ENCODE results near the gene IQCE.
A peak's percentile ranks its signal among the peaks of the same experiment; 100 is the strongest.
"Not testable (repeated sequence)": the region's sequence is repeated elsewhere in the genome, so short reads cannot be mapped to it uniquely, and the experiment has no call there.

Gene IQCE

DNA sequence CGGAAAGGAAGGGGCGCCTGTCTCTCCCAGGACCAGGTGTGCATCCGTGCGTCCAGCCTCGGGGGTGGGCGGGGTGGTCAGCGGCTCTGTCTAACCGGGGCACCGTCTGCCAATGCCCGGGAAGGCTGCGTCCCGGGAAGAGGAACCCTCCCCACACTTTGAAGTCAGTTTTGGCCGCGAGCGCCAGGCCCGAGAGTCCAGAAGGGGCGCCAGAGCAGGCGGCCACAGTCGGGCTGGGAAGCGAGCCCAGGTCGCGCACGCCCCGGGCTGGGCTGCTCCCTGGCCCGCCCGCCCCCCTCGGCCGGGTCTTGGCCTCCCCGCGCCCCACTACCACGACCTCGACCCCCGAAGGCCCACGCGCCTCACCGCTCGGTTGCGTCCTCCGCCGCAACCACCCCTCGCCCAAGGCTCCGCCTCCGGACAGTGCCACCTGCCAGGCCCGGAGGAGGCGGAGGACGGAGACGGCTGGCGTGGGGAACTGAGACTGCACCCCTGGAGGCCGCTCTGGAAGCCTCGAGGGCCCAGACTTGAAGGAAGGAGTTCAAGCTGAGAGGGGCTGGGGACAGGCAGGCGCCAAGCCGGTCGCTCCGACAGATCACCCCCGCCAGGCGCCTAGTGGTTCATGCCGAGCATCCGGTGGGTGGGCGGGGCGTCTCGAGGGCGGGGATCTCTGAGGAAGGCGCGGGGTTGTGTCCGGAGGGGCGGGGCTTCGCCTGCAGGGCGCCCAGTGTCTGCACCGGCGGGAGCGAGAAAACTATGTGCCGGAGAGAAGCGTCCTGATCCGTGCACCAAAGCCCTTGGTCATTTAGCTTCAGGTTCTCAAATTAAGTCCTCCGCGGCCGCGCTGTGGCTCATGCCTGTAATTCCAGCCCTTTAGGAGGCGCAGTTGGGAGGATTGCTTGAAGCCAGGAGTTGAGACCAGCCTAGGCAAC lies 3.4 kb upstream of the IQCE start, which contains the start of gene BRAT1:
Gene BRAT1 (minus strand): TSS at position 404 of the 932 bp plus-strand sequence. CDS start 1,093 bp downstream, outside the sequence.
- peak; percentile 95 for DNase-seq

GRCh38 chr7:2559283-2559950 lies 638 bp downstream of the IQCE start:
- no peak for DNase-seq

DNA sequence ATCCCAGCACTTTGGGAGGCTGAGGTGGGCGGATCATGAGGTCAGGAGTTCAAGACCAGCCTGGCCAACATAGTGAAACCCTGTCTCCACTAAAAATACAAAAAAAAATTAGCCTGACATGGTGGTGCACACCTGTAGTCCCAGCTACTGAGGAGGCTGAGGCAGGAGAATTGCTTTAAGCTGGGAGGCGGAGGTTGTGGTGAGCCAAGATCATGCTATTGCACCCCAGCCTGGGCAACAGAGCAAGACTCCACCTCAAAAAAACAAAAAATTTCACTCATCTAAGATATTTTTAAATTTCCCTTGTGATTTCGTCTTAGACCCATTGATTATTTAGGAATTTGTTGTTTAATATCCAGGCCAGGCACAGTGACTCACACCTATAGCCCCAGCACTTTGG lies 5.2 kb downstream of the IQCE start:
- not testable (repeated sequence) for DNase-seq

DNA sequence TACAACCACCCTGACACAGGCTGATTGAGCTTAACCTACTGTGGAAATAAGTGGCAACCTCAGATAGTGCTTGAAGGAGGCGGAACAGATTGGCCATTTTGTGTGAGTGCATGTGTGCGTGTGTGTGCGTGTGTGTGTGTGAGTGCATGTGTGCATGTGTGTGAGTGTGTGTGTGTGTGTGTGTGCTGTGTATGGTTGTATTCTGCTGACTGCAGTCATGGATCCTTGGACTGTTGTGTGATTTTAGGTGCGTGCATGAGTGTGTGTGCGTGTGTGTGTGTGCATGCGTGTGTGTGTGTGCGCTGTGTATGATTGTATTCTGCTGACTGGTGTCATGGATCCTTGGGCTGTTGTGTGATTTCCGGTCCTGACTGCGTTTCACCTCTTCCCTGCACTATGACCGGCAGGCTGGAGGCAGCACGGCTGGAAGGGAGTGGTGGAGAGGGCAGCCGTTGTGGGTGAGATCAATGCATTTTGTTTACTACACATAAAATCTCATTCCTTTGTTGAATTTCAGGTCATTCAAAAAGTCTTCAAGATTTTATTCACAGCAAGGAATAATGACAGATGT lies 6.3 kb downstream of the IQCE start:
- DNase-seq: no peak

- no peak for DNase-seq
Observed at GRCh38 chr7:2566348-2566889, 7.6 kb downstream of the IQCE start.

DNA sequence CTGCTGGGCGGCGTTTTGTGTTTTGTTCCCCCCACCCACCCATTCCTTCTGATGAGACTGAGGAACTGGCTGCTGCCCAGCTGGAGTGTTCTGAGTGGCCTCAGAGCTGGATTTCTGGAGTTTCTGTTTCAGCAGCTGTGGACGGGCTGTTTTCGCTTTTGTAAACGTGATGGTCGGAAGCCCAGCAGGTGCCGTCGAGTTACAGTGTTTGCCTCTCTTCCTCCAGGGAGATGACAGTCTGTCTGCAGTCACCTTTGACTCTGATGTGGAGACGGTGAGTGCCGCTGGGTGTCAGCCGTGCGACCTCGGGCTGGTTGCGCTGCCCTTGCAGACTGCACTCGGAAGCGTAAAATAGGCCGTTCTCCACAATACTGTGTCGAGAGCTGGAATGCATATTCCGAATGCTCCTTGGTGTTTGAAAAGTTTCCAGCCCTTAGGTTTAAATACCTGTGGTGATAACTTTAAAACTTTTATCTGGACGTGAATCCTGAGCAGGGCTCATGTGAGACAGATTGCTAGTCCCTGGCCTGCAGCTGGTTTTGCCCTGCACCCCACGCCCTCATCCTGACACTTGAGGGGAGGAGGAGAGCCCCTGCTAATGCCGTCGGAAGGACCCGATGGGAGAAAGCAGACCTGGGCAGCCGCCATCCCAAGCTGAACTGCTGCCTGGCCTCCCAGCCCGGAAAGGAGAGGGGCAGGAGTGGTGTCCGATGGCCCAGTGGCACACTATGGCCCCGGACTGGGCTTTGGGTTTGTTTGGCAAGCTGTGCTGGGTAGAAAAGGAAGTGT lies 8.3 kb downstream of the IQCE start:
- DNase-seq: no peak

DNA sequence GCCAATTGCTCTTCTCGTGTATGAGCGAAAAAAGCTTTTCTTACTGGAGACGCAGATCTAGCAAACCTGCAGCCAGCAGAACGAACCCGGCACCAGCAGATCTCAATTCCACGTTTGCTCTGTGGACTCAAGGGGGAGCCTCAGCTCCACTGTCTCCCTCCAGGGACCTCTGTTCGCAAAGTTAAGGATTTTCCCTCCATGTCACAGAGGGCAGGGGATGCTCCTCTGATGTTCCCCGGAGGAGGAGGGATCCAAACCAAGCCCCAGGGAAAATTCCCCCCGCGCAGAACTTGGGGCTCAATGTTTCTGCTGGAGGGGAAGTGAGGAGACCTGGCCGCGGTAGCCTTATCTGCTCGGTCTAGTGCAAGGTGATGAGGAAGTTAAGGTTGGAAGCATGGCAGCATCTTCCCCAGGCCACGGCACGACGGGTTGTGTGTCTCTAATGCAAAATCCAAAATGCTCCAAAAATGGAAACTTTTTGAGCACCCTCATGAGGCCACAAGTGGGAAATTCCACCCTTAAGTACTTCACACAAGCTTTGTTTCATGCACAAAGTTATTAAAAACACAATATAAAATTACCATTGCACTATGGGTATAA lies 9.0 kb downstream of the IQCE start:
- no peak for DNase-seq

- DNase-seq: no peak
Observed at GRCh38 chr7:2568521-2569223, 9.9 kb downstream of the IQCE start.

GRCh38 chr7:2569421-2569820 lies 10.6 kb downstream of the IQCE start:
- DNase-seq: no peak

DNA sequence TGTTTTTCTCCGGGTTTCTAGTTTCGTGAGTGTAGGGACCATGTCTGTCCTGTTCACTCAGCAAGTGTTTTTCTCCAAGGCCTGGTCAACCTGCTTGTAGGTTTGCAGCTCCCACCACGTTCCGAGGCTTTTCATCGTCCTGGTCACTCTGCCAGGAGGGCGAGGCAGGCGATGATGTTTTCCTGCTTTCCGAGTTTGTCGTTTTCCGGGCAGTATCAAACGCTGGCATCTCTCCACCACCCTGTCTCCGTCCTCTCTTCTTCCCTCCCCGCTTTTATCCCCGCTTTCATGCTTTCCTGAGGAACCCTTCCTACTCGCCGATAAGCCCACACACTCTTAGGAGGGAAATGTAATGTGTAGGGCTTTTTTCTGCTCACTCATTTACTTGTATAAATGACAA lies 11.2 kb downstream of the IQCE start:
- DNase-seq: no peak

DNA sequence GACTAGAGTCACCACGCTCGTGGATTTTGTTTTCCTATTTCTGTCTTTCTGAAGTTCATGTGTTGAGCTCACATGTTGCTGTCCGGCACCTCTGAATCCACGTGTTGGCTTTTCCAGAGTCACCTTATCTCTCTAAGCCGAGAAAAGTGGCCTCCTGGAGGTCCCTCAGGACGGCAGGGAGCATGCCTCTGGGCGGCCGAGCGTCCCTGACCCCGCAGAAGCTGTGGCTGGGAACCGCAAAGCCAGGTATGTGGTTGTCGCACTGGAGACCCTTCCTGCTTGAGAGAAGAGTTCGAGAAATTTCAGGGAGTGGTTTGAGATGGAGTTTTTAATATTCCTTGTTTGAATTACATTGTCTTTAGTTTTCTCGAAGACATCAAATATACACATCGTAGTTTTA lies 12.6 kb downstream of the IQCE start:
- DNase-seq: no peak

DNA sequence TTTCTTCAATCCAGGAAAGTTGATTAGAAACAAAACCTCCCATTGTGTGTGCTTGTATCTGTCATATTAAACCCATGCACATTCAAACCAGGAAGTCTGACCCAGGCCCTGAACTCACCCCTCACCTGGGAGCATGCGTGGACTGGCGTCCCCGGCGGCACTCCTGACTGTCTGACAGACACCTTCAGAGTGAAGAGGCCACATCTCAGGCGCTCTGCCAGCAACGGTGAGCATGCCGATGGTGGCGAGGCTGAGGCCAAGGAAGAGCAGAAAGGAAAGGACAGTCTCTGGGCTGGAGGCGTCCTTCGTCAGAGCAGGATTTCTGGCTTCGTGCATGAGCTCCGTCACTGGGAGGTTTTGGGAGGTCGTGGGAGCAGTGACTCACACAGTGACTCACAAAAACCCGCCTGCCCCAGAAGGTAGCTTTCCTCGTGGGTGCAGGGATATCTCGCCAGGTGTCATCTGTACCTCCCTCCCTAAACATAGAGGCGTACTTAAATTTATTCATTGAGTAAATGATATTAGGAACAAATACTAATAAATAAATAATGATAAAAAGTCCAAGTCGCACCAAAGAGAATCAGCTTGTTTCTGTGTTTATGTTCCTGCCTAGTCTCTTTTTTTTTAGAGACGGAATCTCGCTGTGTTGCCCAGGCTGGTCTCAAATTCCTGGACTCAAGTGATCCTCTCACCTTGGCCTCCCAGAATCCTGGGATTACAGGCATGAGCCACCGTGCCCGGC lies 13.5 kb downstream of the IQCE start:
- no peak for DNase-seq

- DNase-seq: no peak
Observed at GRCh38 chr7:2573761-2574160, 15.0 kb downstream of the IQCE start.

GRCh38 chr7:2575046-2575732 lies 16.4 kb downstream of the IQCE start:
- DNase-seq: no peak

DNA sequence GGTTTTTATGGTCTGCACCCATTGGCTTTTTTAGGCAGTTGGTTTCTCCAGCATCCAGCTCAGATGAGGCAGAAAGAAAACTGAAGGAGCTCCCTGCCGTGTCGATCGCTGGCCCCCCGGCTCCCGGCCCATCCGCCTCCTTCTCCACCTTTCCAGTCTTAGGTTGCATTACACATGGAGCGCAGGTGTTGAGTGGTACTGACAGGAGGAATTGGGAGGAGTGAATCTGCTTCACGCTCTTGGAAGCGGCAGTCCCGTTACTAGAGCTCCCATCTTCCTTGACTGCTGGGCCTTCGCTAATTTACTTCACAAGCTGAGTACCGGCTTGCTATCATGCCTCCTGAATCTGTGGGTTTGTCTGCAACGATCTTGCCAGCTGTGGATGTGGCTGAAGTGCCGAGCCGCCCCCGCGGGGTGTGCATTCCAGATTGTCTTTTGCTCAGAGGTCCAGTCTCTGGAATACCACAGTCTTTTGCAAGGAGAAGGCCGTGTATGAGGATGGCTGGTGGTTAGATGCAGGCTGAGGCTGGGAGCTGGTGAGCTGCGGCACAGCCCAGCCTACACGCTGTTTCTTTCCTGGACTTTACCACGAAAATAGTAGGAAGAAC lies 17.1 kb downstream of the IQCE start:
- no peak for DNase-seq

DNA sequence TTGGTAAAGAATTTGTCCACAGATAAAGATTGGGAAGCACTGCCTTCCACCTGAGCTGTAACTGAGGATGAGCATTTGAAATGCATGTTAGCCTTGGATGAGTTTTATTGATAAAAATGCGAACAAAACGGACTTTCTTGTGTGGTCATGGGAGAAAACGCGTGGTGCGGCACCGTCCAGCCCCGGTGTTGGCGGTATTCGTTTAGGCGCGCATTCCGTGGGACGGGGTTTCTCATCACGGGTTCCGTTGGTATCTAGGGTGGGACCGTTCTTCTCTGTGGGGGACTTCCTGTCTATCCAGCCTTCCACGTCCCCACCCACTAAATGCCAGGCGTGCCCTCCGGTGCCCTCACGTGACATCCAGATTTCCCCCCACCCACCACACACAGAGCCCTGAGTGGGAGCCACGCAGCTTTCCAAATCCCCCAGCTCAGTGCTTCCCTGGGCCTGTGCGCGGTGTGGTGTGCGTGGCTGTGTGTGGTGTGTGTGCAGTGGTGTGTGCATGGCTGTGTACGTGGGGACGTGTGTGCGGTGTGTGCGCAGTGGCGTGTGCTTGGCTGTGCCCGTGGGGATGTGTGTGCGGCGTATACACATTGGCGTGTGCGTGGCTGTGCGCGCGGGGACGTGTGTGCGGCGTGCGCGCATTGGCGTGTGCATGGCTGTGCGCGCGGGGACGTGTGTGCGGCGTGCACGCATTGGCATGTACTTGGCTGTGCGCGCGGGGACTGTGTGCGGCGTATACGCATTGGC lies 18.1 kb downstream of the IQCE start:
- no peak for DNase-seq

- no peak for DNase-seq
Observed at GRCh38 chr7:2577914-2578680, 19.3 kb downstream of the IQCE start.

- DNase-seq: no peak
Observed at GRCh38 chr7:2580636-2581035, 21.9 kb downstream of the IQCE start.

All from activated T-cell treated with anti-CD3 and anti-CD28 coated beads, Interleukin-2, amount 50 U/mL, for 1 hour (primary cell).